NOMO-1 treated with DMSO at 0.1 percent for 48 hours (cell line): ENCODE measurements around the gene ANKRD45.
A peak's percentile ranks its signal among the peaks of the same experiment; 100 is the strongest.
"Not testable (repeated sequence)": the region's sequence is repeated elsewhere in the genome, so short reads cannot be mapped to it uniquely, and the experiment has no call there.

Source experiments
- DNase-seq: peaks from one replicate; lab custom pipeline; 2025; ENCODE audit not compliant: unreplicated experiment; lab: John Stamatoyannopoulos, UW

The ANKRD45 gene, protein sequence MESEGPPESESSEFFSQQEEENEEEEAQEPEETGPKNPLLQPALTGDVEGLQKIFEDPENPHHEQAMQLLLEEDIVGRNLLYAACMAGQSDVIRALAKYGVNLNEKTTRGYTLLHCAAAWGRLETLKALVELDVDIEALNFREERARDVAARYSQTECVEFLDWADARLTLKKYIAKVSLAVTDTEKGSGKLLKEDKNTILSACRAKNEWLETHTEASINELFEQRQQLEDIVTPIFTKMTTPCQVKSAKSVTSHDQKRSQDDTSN

DNA sequence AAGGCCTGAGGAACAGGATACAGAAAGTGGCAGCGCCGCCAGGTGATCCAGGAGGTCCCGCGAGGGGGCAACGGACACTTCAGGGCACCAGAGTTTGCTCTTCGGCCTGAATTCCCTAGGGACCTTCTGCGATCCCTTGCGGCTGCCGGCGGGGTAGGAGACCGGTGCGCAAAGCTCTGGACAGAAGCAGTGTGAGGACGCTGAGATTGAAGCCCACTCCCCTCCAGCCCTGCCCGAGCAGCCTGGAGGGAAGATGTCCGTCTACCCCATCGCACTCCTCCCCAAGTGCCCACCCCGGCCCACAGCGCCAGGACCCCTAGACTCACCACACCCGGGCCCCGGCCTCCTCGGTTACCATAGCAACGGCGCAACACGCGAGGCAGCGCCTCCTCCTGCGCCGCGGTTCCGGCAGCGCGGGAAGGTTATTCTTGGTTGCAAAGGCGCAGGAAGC, at the start of gene ANKRD45:
TSS of gene ANKRD45 (minus strand) at position 361 of the 451 bp plus-strand sequence. CDS start 10,433 bp downstream, outside the sequence.
- DNase-seq: no peak

DNA sequence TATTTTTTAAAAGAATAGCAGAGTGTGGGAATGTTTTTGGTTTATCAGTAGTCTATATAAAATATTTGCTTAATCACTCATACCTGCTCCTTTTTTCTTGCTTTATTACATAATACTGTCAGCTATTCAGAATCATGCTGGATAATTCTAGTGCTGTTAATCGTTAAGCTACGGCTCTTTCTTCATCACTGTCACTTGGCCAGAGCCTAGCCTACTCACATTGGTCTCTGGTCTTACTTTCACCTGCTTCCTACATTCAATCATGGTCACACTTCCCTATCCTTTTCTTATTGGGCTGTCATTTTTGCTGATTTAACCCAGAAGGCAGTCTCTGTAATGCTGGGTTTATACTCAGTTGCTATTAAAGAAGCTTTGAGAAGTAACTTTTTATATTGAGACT, 47.6 kb upstream of the ANKRD45 start:
- DNase-seq: no peak

DNA sequence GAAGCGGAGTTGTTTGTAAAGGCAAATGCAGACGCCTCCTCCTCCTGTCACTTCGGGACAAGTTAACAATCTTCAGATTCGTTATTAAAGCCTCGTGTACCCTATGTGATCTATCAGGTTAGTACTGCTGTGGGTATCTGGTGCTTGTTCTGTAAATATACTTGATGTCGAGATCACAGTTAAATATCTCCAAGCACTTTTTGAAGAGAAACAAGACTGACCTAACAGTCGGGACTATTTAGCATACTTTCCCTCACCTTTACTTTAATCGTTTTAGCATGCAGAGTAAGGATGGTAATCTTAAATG, 45.8 kb upstream of the ANKRD45 start:
- no peak for DNase-seq

DNA sequence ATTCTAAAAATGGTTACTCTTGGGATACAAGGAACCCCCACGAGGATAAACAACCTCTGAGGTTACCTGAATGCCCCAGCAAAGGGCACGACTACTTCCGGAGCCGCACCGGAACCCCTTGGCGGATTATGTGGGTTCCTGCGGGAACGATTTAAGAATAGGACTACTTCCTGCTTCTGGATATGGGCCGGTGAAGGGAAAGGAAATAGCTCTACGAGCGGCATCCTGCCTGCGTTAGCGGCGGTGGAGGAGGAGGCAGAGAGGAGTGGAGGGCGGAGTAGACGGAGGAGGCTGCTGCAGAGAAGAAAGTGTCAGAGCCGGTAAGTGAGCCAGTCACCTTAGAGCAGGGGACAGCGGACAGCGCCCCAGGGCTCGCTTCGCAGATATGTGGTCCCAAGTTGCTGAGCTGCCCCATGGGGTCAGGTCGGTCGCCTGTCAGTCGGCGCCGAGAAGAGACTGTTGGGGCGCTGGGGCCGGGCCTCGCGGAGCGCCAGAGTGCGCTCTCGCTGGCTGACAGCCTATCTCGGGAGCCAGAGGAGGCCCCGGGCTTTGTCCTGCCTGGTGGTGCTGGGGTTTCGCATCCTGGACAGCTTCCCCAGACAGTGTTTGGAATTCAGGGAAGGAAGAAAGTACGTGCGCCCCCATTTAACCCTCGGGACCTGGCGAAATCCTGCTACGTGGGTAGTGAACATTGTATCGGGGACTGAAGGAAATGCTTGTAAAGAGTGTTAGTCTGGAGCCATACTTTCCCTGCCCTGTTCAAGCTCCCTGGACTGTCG, 45.3 kb upstream of the ANKRD45 start, which contains the start of gene KLHL20:
TSS of gene KLHL20 (plus strand) at position 223 of the 779 bp plus-strand sequence. CDS start 1,063 bp downstream, outside the sequence.
- DNase-seq: peak; percentile 89

DNA sequence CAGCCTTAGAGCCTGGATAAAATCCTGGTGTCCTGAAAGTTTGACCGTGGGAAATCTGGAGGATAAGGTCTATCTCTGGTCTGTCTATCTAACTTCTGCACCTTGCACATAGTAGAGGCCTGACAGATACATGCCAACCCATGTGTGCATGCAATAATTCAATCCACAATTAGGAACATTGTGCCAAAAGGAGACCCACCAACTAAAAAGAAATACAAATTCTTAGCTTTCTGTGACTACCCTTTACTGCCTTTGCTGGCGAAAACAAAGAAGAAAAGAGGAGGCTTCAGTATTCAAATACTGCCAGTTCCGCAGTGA, 44.7 kb upstream of the ANKRD45 start:
- DNase-seq: no peak

DNA sequence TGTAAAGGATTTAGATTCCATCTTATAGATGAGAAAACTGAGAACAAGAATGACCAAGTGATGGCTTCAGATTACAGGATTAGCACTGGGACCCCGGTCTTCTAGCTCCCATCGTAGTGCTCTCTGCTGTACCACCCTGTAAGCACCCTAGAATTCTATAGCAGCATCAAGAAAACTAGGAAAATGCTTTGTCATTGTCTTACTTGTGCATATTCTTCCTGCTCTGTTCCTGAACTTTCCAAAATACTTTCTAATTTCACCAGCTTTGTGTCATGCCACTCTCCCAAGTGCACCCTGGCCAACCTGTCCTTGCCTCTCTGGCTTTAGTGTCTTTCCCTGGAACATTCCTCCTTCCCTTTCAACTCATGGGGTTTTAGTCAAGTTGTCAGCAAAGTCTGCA, 39.1 kb upstream of the ANKRD45 start:
- no peak for DNase-seq

DNA sequence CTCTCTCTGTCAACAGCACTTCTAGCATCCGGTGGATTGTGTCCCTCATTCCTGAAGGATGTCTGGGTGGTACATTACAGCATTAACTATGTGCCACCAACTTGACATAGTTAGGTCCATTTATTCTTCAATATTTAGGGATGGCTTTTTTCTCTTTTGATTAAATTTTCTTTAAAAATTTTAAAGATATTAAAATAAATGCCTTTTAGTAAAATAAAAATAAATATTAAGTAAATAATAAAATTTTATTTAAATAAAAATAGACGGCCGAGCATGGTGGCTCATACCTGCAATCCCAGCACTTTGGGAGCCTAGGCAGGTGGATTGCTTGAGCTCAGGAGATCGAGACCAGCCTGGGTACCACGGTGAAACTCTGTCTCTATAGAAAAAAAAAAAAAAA, 35.5 kb upstream of the ANKRD45 start:
- no peak for DNase-seq

DNA sequence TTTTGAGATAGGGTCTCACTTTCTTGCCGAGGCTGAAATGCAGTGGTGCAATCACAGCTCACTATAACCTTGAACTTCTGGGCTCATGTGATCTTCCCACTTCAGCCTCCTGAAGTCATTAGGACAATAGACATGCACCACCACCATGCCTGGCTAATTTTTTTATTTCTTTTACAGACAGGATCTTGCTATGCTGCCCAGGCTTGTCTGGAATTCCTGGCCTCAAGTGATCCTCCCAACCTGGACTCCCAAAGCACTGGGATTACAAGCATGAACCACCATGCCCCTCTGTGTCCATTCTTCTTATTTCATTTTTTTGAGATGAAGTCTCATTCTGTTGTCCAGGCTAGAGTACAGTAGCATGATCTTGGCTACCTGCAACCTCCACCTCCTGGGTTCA, 33.1 kb upstream of the ANKRD45 start:
- DNase-seq: no peak

DNA sequence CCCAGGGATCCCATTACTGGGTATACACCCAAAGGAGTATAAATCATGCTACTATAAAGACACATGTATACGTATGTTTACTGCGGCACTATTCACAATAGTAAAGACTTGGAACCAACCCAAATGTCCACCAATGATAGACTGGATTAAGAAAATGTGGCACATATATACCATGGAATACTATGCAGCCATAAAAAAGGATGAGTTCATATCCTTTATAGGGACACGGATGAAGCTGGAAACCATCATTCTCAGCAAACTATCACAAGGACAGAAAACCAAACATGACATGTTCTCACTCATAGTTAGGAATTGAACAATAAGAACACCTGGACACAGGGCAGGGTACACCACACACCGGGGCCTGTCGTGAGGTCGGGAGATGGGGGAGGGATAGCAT, 31.6 kb upstream of the ANKRD45 start:
- not testable (repeated sequence) for DNase-seq

DNA sequence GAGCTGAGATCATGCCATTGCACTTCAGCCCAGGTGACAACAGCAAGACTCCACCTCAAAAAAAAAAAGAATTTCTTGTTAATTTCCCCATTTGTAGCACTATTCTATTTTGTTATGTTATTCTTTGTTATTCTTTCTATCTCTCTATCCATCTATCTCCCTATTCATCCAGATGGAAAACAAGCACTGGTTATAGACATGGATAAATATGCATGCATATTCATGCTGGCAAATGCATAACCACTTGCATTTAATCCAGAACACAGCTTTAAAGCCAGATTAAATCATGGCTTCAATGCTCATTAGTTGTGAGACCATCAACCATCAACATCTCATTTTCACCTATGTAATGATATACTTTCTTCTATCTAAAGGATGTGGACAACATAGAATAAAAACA, 23.6 kb upstream of the ANKRD45 start:
- no peak for DNase-seq

DNA sequence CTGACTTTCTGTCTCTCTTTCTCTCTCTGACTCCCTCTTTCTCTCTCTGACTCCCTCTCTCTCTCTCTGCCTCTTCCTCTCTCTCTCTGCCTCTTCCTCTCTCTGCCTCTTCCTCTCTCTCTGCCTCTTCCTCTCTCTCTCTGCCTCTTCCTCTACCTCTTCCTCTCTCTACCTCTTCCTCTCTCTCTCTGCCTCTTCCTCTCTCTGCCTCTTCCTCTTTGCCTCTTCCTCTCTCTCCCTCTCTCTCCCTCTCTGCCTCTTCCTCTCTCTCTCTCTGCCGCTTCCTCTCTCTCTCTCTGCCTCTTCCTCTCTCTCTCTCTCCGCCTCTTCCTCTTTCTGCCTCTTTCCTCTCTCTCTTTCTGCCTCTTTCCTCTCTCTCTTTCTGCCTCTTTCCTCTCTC, 18.6 kb upstream of the ANKRD45 start:
- peak; percentile 5 for DNase-seq

DNA sequence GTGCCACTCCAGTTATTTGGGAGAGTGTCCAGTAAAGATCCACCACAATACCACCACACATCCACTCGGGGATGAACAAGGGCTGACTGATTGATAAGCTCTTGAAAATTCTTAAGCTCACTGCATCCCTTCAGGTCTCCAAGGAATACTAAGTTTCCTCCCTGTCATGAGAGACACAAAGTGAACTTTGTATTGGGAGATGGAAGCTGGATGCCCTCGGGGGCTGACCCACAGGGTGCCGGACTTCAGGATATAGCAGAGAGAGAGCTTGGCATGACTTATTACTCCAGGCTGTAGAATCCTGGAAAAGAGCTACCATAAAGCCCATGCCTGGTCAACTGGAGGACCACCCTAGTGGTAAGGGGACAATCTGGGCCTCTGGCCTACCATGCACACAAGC, 15.5 kb upstream of the ANKRD45 start:
- not testable (repeated sequence) for DNase-seq

DNA sequence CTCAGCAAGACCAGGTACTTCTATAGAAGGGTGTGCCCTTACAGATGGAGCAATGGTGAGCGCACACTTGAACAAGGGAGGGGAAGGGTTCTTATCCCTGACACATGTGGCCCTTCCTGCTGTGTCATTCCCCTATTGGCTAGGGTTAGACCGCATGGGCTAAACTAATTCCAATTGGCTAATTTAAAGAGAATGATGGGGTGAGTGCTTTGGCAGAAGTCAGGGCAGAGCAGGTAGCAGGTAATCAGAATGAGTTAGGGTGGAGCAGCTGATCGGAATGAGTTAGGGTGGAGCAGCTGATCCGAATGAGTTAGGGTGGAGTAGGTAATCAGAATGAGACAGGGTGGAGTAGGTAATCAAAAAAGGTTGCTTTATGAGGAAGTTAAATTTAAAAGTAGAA, 14.2 kb upstream of the ANKRD45 start:
- not testable (repeated sequence) for DNase-seq

DNA sequence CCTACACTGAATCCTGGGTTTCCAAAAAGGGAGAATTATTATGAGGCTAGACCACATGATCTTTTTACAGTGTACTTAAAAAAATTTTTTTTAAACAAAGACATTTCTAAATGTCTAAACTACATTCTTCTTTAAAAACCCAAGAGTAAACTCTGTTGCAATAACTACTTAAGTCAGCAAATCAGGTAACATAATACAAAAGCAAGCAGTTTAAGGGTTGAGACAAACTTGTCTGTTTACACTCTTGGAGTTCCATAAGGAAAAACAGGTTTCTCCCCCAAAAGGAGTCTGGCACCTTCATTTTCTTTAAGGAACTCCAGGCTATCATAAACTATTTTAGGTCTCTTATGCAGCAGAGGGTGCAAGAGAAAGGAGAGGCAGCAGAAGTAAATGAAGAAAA, 12.5 kb upstream of the ANKRD45 start:
- DNase-seq: no peak

DNA sequence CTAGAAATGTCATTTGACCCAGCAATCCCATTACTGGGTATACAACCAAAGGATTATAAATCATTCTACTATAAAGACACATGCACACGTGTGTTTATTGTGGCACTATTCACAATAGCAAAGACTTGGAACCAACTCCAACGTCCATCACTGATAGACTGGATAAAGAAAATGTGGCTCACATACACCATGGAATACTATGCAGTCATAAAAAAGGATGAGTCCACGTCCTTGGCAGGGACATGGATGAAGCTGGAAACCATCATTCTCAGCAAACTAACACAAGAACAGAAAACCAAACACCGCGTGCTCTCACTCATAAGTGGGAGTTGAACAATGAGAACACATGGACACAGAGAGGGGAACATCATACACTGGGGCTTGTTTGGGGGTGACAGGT, 10.5 kb upstream of the ANKRD45 start:
- not testable (repeated sequence) for DNase-seq

DNA sequence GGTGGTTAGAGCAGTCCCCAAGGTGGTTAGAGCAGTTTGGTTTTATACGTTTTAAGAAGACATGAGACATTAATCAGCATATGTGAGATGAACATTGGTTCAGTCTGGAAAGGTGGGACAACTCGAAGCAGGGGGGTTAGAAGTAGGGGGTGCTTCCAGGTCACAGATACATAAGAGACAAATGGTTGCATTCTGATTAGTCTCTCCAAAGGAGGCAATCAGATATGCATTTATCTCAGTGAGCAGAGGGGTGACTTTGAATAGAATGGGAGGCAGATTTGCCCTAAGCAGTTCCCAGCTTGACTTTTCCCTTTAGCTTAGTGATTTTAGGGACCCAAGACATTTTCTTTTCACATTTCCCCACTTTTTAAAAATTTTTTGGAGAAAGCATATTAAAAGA, 4.8 kb upstream of the ANKRD45 start:
- not testable (repeated sequence) for DNase-seq

DNA sequence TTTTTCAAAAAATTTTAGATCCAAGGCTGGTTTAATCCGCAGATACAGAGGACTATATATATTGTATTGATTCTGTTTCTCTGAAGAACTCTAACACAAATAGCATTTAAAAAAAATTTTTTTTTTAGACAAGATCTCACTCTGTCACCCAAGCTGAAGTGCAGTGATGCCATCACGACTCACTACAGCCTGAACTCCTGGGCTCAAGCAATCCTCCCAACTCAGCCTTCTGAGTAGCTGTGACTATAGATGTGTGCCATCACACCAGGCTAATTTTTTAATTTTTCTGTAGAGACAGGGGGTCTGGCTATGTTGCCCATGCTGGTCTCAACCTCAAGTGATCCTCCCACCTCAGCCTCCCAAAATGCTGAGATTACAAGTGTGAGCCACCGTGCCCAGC, 3.0 kb downstream of the ANKRD45 start:
- DNase-seq: no peak

DNA sequence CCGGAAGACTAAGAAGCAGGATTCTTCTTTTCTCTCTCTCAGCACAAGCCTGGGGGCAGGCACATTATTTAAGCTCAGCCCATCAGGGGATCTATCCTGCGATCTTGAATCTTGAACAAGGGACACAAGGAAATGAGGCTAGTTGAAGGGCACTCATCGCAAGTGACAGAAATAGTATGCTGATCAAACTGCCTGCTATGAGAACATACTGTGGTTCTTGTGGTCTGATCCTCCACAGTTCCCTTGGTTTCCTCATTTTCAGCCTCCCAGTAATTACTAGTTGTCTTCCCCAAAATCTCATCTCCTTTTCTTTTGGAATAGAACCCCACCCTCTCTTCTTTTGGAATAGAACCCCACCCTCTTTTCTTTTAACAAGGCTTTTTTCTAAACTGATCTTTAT, 6.5 kb downstream of the ANKRD45 start:
- peak; percentile 74 for DNase-seq

DNA sequence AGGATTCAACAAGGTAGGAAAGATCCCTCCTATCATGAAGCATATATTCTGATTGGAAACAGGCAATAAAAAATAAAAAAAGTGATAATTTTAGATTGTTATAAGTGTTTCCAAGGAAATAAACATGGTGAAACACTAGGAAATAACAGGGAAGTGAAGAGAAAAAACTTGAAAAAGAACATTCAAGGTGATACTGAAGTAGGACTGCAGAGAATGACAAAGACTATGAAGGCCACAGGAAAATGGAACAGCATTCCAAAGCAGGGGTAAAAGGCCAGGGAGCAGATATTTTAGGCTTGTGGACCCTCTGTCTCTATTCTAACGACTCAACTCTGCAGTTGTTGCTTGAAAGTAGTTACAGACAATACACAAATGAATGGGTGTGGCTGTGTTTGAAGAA, 7.9 kb downstream of the ANKRD45 start:
- DNase-seq: no peak

DNA sequence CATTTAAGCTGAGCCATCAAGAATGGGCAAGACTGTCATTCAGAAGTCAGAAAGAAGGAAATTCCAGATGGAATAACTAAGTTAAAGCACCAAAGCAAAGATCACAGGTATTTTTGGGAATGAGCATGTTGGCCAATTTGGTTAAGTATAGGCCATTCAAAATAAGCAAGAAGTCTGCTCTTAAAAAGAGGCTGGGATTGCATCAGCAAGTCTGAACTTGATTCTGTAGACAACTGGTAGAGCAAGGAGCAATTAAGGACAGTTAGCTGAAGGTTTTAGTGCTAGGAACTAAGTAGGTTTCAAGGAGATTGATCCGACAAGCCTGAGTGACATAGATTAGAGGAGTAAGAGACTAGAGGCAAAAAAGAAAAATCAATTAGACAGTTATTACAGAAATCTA, 8.4 kb downstream of the ANKRD45 start:
- no peak for DNase-seq

DNA sequence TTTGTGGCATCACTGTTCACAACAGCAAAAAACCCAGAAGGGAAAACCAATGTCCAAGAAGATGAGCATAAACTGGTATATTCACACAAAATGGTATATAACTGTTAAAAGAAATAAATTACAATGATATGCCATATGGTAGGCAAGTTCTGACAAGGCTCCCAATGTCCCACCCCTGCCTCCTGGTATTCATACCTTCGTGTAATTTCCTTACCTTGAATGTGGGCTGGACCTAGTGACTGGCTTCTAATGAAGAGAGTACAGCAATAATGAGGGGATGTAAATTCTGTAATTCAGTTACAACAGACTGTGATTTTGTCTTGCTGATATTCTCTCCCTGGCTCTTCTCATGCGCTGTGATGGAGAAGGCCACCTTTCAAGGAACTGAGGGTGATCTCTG, 9.3 kb downstream of the ANKRD45 start:
- DNase-seq: no peak

DNA sequence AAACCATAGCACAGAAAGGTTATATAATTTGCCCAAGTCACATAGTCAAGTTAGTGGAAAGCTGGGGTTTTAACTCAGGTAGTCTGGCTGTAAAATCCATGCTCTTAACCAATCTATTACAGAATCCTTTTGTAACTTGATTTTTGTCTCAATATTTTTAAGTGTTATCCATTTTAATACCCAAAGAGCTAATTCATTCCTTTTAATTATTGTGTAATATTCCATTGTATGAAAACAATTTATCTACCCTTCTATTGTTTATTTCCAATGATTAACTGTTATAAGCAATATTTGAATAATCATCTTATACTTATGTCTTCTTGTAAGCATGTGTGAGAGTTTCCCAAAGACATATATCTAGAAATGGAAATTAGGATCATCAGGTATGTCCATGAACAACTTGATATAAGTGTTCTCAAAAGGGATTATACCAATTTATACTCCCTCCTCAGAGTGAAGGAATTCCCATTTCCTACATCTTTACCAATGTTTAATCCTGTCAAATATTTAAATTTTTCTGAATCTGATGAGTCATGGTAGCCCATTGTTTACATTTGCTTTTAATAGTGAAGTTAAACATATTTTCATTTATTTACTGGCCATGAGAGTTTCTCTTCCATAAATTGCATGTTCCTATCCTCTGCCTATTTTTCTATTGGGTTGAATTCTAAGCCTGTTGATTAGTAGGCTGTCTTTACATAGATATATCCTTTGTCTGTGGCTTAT, 20.6 kb downstream of the ANKRD45 start:
- no peak for DNase-seq
